IPS DF 4.7 (cell line): ENCODE measurements around the gene VMA21.

ENCODE experiments used
- DNase-seq: peaks from one replicate; pipeline ENCODE4 v3.0.0-alpha.2; 2013; ENCODE audit warnings: low spot score; ENCODE audit errors: extremely low read depth

VMA21 gene

DNA sequence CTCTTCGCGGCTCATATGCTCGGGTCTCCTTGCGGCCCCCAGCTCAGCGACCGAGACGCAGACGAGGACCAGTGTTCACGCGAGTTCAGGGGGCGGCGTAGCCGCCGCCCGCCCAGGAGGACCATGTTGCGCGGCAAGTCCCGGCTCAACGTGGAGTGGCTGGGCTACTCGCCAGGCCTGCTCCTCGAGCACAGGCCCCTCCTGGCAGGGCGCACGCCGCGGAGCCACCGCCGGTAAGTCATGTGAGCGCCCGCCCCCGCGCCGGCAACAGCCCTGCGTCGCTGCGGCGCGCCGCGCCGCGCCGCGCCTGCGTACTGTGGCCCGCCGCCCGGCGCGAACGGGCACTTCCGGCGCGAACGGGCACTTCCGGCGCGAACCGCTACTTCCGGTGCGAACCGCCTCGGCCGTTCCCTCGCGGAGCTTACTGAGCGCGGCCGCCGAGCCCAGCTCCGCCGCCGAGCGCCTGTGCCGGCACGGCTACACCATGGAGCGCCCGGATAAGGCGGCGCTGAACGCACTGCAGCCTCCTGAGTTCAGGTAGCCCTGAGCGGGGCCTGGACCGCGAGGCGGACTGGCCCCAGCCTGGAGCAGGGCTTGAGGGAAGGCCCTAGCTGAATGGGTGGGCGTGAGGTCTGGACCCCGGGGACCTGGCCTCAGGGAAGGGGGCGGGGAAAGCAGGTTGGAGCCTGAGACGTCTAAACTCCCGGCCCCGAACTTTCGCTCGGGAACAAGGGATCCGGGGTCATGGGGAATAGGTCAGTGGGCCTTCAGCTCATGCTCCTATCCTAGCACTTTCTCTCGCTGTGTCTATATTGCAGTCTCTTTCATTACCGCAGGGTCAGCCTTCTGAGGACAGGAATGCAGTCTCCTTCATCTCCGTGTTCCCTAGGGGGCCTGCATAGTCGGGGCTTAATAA is at the start of gene VMA21:
VMA21 (plus strand) TSS at position 382 of the 916 bp plus-strand sequence; CDS start at position 485, 103 bp downstream.
- no peak for DNase-seq

- no peak for DNase-seq
These were observed 37.7 kb upstream of the VMA21 start for GRCh38 chrX:151359341-151359740.

DNA sequence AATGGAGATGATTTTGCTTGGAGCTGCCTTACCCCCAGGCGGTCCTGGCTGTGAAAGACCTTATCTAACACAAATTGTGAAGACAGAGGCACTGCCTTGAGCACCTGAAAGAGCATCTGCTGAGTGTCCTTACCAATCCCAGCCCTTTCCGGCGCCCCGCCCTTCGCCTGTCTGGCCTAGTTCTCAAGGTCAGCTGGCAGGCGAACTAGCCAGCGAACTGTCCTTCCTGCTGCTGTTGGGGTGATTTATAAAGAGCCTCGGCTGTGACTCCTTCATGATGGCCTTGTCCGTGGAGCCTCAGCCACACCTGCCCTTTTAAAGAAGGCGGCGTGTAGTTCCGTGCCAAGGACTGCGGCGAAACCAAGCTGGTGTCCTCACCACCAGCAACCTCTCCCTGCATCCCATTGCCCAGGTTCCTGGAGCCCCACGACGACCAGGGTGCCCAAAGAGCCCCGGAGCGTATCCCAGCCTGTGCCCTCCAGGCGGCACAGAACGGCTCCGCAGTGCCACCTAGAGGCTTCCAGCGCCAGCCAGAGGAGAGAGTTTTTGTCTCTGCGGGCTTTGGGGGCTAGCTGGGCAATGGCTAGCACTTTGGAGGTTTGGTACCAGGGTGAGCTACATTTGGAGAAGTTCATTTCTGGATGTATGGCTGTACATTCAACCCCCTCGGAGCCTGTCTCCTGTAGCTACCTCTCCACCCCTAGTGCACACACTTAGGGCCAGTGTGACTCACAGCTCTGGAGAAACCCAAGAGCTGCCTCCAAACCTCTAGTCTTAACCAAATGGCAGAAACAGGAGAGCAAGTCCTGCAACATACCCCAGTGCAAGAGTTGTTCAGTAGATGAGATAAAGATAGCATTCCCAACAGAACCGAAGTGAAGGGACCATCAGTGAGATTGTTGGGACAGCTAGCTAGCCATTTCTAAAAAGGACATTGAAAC is 36.8 kb upstream of the VMA21 start:
- DNase-seq = no peak

- DNase-seq = no peak
These were observed 33.7 kb upstream of the VMA21 start for GRCh38 chrX:151363316-151363715.

DNA sequence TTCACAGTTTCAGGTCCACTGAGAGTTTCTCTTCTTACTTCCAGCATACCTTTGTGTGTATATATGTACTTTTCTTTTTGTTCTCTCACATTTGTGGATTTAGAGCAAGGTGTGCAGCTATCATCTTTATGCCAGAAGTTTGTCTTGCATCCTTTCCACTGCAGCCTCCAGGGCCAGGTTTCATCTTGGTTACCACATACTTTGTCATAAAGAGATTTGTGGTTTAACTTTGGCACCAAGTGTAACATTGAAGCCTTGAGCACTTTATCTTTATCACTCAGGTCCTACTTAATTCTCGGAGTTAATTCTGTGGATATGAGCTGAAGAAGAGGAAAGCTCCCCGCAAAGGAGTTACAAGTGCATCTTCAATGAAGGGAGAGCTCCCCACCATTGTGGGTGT is 31.4 kb upstream of the VMA21 start:
- DNase-seq = no peak

- no peak for DNase-seq
These were observed 26.1 kb upstream of the VMA21 start for GRCh38 chrX:151370906-151371305.

DNA sequence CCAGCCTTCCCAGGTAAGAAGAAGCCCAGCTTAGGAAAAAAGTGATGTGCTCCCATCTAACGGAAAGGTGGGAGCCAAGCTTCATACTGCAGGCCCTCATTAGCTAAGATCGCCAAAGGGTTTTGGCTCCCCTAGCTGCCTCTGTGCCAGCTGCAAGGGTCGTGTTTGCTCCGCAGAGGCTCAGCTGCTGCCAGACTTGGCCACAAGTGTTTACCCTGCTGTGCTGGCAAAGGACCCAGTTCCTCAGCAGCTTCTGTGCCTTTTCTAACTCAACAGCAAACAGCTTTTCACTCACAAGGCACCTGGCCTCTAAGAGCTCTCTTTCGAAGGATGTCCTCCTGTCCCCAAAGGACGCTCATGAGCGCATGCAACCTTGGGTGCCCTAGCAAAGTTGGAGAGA is 12.2 kb upstream of the VMA21 start:
- no peak for DNase-seq

DNA sequence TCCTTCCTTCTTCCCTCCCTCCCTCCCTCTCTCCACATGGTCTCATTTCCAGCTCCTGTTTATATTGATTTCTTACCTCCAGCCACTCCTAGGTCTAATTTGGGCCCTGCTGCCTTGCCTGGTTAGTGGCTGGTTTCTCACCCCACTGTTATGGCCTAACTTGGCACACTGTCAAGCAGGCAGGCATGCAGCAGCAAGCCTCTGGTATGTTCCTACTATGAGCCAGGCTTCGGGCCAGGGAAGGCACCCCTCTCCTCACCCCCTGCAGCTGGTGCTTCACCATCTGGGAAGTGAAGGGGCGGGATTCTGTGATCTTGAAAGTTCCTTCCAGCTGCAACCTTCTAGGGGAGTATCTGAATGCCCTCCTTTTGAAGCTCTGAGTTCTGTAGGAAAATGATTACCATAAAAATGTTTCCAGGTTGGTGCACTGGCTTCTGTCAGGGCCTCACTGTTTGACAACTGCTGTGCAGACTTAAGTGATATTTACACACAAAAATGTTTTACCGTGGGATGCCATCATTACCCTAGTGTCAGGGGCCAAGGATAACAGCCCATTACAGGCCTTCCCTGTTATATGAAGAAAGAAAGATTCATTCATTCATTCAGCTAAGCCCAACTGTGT is 10.1 kb upstream of the VMA21 start:
- no peak for DNase-seq

DNA sequence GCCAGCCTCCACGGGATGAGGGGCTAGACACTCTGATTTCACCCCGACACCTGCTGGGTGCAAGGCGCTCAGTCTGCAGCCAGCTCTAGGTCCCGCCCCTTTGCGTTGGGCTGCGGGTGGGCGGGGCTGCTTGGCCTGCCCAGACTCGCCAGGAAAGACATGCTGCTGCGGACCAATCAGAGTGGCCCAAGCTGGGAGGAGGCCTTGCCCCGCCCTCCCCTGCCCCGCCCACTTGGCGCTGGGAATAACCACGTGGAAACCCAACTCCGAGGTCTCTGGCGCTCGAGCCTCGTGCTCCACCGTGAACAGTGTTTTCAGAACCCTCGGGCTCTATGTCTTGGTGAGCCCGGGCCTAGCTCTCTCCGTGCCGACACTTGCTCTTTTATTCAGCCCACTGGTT is 5.3 kb upstream of the VMA21 start:
- no peak for DNase-seq

GRCh38 chrX:151393514-151393913 is 3.5 kb upstream of the VMA21 start:
- no peak for DNase-seq

- no peak for DNase-seq
These were observed 773 bp upstream of the VMA21 start for GRCh38 chrX:151396042-151396824.

DNA sequence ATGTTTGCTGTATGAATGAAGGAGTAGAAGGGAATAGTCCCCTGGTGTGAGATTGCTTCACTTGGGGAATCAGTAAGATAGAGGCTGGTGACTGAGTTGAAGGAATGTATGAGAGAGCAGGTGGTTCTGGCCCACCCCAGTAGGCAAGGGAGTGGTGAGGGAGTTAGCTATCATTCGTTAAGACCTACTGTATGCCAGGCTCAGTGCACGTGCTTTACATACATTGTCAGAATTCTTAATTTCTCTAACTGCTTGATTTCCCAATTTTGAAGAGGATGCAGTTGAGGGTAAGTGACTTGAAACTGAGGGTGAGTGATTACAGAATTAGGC is 700 bp downstream of the VMA21 start:
- no peak for DNase-seq

GRCh38 chrX:151398346-151398745 is 1.3 kb downstream of the VMA21 start:
- no peak for DNase-seq

GRCh38 chrX:151402719-151403390 is 5.8 kb downstream of the VMA21 start:
- DNase-seq = no peak

DNA sequence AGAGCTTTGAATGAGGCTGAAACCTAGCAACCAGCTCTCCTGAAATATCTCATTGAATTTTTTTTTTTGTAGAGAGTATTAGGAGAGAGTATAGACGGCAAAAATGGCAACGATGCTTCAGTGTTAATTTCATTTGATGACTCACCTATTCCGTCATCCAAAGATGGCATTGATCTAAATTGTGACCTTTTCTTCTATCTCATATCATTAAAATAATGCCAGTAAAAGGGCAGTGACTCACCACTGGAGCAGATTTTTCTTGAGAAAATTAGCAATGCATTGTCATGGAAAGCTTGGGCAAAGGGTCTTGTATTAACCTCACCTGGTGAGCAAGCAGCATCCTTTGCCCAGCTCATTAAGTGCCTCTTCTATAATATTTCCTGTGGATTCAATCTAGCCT is 19.6 kb downstream of the VMA21 start:
- no peak for DNase-seq

- no peak for DNase-seq
These were observed 22.8 kb downstream of the VMA21 start for GRCh38 chrX:151419782-151420181.

GRCh38 chrX:151424505-151424904 is 27.5 kb downstream of the VMA21 start:
- no peak for DNase-seq

GRCh38 chrX:151448509-151448908 is 51.5 kb downstream of the VMA21 start:
- DNase-seq = no peak

DNA sequence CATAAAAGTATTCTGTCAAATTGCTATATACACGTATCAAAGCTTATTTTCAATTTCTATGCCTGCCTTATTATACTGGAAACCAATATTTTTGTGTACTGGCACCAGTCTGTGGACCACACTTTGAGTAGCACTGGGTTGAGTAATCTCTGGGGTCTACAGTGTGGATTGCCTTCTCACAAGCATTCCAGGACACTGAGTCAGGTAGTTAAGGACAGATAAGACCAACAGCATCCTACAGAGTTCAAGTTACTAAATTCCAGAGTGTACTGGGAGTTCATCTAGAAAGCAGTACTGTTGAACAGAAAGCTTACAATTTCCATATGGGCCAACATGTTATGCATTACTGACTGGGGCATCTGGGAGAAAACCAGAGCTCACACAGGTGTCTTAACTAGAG is 61.8 kb downstream of the VMA21 start:
- no peak for DNase-seq
